Neural cell (in vitro differentiated cells): ENCODE data around the gene DHRS12. TPM values are rescaled to one million over a fixed set of nuclear protein-coding genes. Genes with fewer than 3 reads are reported as not detected.

ENCODE experiments used
- H2AFZ ChIP-seq: fragments of 200-600, 300-800 bp; sonication (generic), shearing (Covaris generic); 2 replicates; pipeline ENCODE4 v1.6.0; 2014; ENCODE audit warnings: low read depth, mild to moderate bottlenecking, antibody characterized with exemption, low read length, moderate library complexity
- H3F3A ChIP-seq: fragments of 200-600 bp; shearing (Covaris generic); 2 replicates; pipeline ENCODE4 v1.6.1; 2016; ENCODE audit warnings: mild to moderate bottlenecking, moderate library complexity, mixed read lengths, antibody characterized with exemption, low read length; ENCODE audit not compliant: insufficient read depth, poor library complexity, severe bottlenecking
- H3K27ac ChIP-seq: fragments of 200-600, 300-800 bp; sonication (generic), shearing (Covaris generic); 2 replicates; pipeline ENCODE4 v1.5.1; 2014; ENCODE audit warnings: mild to moderate bottlenecking, low read length, moderate library complexity
- H3K27me3 ChIP-seq: fragments of 300-800, 200-600 bp; sonication (generic), shearing (Covaris generic); 2 replicates; pipeline ENCODE4 v1.6.0; 2014; ENCODE audit warnings: mild to moderate bottlenecking, low read depth, low read length, moderate library complexity; ENCODE audit not compliant: insufficient read depth
- H3K36me3 ChIP-seq: fragments of 300-800, 200-600 bp; sonication (generic), shearing (Covaris generic); 2 replicates; pipeline ENCODE4 v1.5.1; 2014; ENCODE audit warnings: mild to moderate bottlenecking, antibody characterized with exemption, low read length, moderate library complexity; ENCODE audit not compliant: insufficient read depth
- H3K4me2 ChIP-seq: fragments of 300-800, 200-600 bp; sonication (generic), shearing (Covaris generic); 2 replicates; pipeline ENCODE4 v1.6.0; 2014; ENCODE audit warnings: mild to moderate bottlenecking, low read length
- H3K4me3 ChIP-seq: fragments of 300-800, 200-600 bp; sonication (generic), shearing (Covaris generic); 2 replicates; pipeline ENCODE4 v1.5.1; 2014; ENCODE audit warnings: mild to moderate bottlenecking, low read length, moderate library complexity
- H3K79me2 ChIP-seq: fragments of 200-600 bp; shearing (Covaris generic); replicated peaks from 2 replicates; pipeline ENCODE4 v1.6.0; 2014; ENCODE audit warnings: mild to moderate bottlenecking, low read length, moderate library complexity; ENCODE audit not compliant: insufficient read depth
- H3K9ac ChIP-seq: fragments of 300-800, 200-600 bp; sonication (generic), shearing (Covaris generic); 2 replicates; pipeline ENCODE4 v1.6.1; 2016; ENCODE audit warnings: mild to moderate bottlenecking, low read length, mixed read lengths
- H3K9me2 ChIP-seq: fragments of 200-600 bp; shearing (Covaris generic); 2 replicates; pipeline ENCODE4 v1.6.1; 2016; ENCODE audit warnings: mild to moderate bottlenecking, low read length, mixed read lengths; ENCODE audit not compliant: insufficient read depth
- H3K9me3 ChIP-seq: fragments of 200-600, 300-800 bp; sonication (generic), shearing (Covaris generic); 2 replicates; pipeline ENCODE4 v1.6.1; 2016; ENCODE audit warnings: mild to moderate bottlenecking, mixed run types, low read length, moderate library complexity, mixed read lengths
- H4K20me1 ChIP-seq: fragments of 200-600 bp; shearing (Covaris generic); 2 replicates; pipeline ENCODE4 v1.6.1; 2016; ENCODE audit warnings: mild to moderate bottlenecking, mixed run types; ENCODE audit not compliant: insufficient read depth
- EP300 ChIP-seq: fragments of 450-650 bp; conservative IDR thresholded peaks from 2 replicates; pipeline ENCODE4 v1.6.1; 2014; ENCODE audit warnings: antibody characterized with exemption, mild to moderate bottlenecking, moderate library complexity; ENCODE audit not compliant: poor library complexity, severe bottlenecking
- EZH2 ChIP-seq: fragments of 200-600, 300-800 bp; shearing (Covaris generic), sonication (generic); IDR thresholded peaks from 2 replicates; pipeline ENCODE4 v1.6.1; 2014; ENCODE audit warnings: antibody characterized with exemption, low read length, borderline replicate concordance, mild to moderate bottlenecking; ENCODE audit not compliant: insufficient read depth, poor library complexity, severe bottlenecking
- MXI1 ChIP-seq: fragments of 450-650 bp; conservative IDR thresholded peaks from 2 replicates; pipeline ENCODE4 v1.6.1; 2014; ENCODE audit warnings: antibody characterized with exemption, mild to moderate bottlenecking; ENCODE audit not compliant: poor library complexity, severe bottlenecking
- POLR2AphosphoS5 ChIP-seq: IDR thresholded peaks from 2 replicates; pipeline ENCODE4 v1.6.1; 2012
- RAD21 ChIP-seq: fragments of 450-650 bp; conservative IDR thresholded peaks from 2 replicates; pipeline ENCODE4 v1.6.1; 2014; ENCODE audit warnings: antibody characterized with exemption, mild to moderate bottlenecking, moderate library complexity
- SMC3 ChIP-seq: fragments of 450-650 bp; conservative IDR thresholded peaks from 2 replicates; pipeline ENCODE4 v1.6.1; 2014; ENCODE audit warnings: antibody characterized with exemption, mild to moderate bottlenecking, moderate library complexity; ENCODE audit not compliant: poor library complexity
- TAF1 ChIP-seq: IDR thresholded peaks from 2 replicates; pipeline ENCODE4 v1.6.1; 2012; ENCODE audit warnings: low read depth
- polyA plus RNA-seq: library from polyadenylated mRNA; depleted of rRNA; stranded (reverse); fragments of >200 nt; gene quantifications from 2 replicates; pipeline ENCODE4 v1.2.3, GENCODE V29; 2014
- TF ChIP-seq, protein P1 (sequence below): fragments of 450-650 bp; IDR thresholded peaks from 2 replicates; pipeline ENCODE4 v1.5.1; 2014; ENCODE audit warnings: antibody characterized with exemption, mild to moderate bottlenecking, moderate library complexity; ENCODE audit not compliant: poor library complexity, severe bottlenecking
- TF ChIP-seq, protein P2 (sequence below): IDR thresholded peaks from 2 replicates; pipeline ENCODE4 v1.6.1; 2012; ENCODE audit warnings: borderline replicate concordance

The DHRS12 gene
- polyA plus RNA-seq, 1 donor from 2014 or later, result 4.4 TPM

GRCh38 chr13:51848674-51849073, 44.7 kb upstream of the DHRS12 start:
- H3K9ac ChIP-seq, result no peak overlapping the region
- peaks cover 5% of the 10 kb centered on the region for H3K9me3 ChIP-seq
- H3K79me2 ChIP-seq, result no peaks in the 10 kb centered on the region
- H3K4me3 ChIP-seq, result no peak overlapping the region
- H3K4me2 ChIP-seq, result no peak overlapping the region
- no peaks in the 10 kb centered on the region for H3K9me2 ChIP-seq
- no peaks in the 10 kb centered on the region for H3F3A ChIP-seq
- H3K36me3 ChIP-seq, result no peaks in the 10 kb centered on the region
- no peaks in the 10 kb centered on the region for H3K27me3 ChIP-seq
- H3K27ac ChIP-seq, result no peak overlapping the region
- no peaks in the 10 kb centered on the region for H4K20me1 ChIP-seq
- no peak overlapping the region for H2AFZ ChIP-seq
- TF ChIP-seq MXI1, result no peak
- TF ChIP-seq, protein P1, sequence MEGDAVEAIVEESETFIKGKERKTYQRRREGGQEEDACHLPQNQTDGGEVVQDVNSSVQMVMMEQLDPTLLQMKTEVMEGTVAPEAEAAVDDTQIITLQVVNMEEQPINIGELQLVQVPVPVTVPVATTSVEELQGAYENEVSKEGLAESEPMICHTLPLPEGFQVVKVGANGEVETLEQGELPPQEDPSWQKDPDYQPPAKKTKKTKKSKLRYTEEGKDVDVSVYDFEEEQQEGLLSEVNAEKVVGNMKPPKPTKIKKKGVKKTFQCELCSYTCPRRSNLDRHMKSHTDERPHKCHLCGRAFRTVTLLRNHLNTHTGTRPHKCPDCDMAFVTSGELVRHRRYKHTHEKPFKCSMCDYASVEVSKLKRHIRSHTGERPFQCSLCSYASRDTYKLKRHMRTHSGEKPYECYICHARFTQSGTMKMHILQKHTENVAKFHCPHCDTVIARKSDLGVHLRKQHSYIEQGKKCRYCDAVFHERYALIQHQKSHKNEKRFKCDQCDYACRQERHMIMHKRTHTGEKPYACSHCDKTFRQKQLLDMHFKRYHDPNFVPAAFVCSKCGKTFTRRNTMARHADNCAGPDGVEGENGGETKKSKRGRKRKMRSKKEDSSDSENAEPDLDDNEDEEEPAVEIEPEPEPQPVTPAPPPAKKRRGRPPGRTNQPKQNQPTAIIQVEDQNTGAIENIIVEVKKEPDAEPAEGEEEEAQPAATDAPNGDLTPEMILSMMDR, result no peak
- TF ChIP-seq, protein P2, sequence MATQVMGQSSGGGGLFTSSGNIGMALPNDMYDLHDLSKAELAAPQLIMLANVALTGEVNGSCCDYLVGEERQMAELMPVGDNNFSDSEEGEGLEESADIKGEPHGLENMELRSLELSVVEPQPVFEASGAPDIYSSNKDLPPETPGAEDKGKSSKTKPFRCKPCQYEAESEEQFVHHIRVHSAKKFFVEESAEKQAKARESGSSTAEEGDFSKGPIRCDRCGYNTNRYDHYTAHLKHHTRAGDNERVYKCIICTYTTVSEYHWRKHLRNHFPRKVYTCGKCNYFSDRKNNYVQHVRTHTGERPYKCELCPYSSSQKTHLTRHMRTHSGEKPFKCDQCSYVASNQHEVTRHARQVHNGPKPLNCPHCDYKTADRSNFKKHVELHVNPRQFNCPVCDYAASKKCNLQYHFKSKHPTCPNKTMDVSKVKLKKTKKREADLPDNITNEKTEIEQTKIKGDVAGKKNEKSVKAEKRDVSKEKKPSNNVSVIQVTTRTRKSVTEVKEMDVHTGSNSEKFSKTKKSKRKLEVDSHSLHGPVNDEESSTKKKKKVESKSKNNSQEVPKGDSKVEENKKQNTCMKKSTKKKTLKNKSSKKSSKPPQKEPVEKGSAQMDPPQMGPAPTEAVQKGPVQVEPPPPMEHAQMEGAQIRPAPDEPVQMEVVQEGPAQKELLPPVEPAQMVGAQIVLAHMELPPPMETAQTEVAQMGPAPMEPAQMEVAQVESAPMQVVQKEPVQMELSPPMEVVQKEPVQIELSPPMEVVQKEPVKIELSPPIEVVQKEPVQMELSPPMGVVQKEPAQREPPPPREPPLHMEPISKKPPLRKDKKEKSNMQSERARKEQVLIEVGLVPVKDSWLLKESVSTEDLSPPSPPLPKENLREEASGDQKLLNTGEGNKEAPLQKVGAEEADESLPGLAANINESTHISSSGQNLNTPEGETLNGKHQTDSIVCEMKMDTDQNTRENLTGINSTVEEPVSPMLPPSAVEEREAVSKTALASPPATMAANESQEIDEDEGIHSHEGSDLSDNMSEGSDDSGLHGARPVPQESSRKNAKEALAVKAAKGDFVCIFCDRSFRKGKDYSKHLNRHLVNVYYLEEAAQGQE, result no peak
- no peak for TF ChIP-seq POLR2AphosphoS5
- TF ChIP-seq EP300, result no peak
- TF ChIP-seq SMC3, result no peak
- TF ChIP-seq TAF1, result no peak
- TF ChIP-seq EZH2, result no peak
- no peak for TF ChIP-seq RAD21

GRCh38 chr13:51846756-51847155, 42.8 kb upstream of the DHRS12 start:
- Histone ChIP-seq H3K9me3 (peaks cover 5% of the 10 kb centered on the region), H3K27me3 (no peaks in the 10 kb centered on the region), H3K4me2 (no peak overlapping the region), H3K36me3 (no peaks in the 10 kb centered on the region), H3F3A (no peaks in the 10 kb centered on the region), H3K9ac (no peak overlapping the region), H4K20me1 (no peaks in the 10 kb centered on the region), H3K27ac (no peak overlapping the region), H2AFZ (no peak overlapping the region), H3K9me2 (no peaks in the 10 kb centered on the region), H3K4me3 (no peak overlapping the region), H3K79me2 (no peaks in the 10 kb centered on the region)
- TF ChIP-seq POLR2AphosphoS5 (no peak), MXI1 (no peak), TAF1 (no peak), EZH2 (no peak), SMC3 (no peak), RAD21 (no peak), EP300 (no peak)
- TF ChIP-seq, protein P2, result no peak
- TF ChIP-seq, protein P1, result no peak
